ENCODE measurements around the gene TNRC6A.
"Not testable (repeated sequence)": the region's sequence is repeated elsewhere in the genome, so short reads cannot be mapped to it uniquely, and the experiment has no call there.

TNRC6A gene

DNA sequence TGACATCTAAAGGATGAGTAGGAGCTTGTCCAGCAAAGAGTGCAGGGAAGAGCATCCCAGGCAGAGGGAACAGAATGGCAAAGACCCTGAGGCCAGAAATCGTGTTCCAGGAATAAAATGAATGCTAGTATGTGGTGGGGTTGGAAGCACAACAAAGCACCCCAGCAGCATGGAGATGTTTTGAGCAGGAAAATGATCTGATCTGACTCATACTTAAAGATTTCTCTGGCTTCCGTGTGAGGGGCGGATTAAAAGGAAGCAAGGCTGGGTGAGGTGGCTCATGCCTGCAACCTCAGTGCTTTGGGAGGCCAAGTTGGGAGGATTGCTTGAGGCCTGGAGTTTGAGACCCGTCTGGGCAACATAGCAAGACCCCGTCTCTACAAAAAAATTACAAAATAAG, 118.6 kb downstream of the TNRC6A start:
- peak; percentile 74 for DNase-seq

GRCh38 chr16:24849641-24850040, 120.2 kb downstream of the TNRC6A start:
- DNase-seq, result no peak

GRCh38 chr16:24850289-24850938, 121.0 kb downstream of the TNRC6A start:
- peak; percentile 53 for DNase-seq

DNA sequence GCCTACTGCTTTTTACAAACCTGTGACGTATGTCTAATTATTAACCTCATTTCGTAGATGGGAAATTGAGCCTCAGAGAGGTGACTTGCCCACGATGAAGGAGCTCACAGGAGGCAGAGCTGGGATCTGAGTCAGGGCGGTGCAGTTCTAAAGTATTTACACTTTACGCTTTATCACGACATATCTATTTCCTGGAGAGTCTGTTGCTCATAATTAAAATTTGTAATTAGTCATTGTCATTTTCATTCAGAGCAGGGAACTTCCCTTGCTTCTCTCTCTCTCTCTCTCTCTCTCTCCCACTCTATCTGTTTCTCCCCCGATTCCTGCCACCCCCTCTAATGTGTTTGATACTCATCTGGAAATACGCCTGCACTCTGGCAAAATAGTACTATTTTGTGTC, 122.2 kb downstream of the TNRC6A start:
- DNase-seq, result peak; percentile 54

DNA sequence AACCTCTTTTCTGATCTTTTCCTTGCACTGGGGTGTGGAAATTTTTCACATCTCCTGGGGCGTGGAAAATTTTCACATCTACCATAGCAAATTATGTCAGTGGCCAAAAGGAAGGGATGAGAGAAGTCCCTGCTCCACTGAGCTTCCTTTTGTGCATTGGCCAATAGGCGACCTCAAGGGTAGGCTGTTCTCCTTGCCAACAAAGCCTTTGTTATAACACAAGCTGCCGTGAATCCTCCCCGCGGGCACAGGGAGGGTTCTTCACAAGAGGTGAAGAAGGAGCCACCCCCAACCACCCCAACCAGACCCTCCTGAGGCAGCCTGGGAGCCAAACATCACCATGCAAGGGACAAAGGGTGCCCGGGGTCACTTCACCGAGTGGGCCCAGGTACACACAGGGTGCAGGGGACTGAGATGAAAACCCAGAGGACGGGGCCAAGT, 122.8 kb downstream of the TNRC6A start:
- DNase-seq, result no peak

DNA sequence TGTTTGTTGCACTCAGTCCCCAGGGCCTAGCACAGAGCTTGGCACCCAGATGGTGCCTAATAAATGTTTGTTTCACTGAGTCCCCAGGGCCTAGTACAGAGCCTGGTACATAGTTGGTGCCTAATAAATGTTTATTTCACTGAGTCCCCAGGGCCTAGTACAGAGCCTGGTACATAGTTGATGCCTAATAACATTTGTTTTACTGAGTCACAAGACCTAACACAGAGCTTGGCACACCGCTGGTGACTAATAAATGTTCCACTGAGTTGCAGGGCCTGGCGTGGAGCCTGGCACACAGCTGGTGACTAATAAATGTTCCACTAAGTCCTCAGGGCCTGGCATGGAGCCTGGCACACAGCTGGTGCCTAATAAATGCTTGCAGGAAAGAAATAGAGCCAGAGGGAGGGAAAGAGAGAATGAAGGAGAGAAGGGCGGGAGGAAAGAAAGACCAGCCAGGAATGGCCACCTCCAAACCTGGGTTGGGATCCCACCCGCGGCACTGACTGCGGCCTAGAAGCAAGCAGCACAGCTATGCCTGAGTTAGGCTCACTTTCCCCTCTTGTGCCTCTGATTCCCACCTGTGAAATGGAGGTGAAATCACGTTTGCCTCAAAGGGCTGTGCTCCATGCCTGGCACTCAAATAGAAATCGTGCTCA, 123.8 kb downstream of the TNRC6A start:
- DNase-seq, result no peak

DNA sequence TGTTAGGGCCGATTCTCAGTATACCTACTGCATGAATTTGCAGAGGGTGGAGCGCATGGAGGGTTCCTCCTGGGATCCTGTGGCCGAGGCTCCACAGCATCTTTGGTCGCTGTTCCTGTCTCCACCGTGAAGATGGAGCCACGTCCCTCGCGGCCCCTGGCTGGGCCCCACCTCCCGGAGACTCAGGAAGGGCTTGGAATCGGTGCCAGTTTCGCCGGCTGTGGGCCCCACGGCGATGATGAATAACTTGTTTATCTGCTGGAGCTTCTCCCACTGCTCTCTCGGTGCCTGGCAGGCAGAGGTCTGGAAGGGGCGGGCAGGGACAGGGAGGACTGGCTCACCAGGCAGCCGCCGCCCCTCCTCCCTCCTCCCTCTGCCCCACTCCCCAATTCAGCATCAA, 124.4 kb downstream of the TNRC6A start:
- peak; percentile 59 for DNase-seq

DNA sequence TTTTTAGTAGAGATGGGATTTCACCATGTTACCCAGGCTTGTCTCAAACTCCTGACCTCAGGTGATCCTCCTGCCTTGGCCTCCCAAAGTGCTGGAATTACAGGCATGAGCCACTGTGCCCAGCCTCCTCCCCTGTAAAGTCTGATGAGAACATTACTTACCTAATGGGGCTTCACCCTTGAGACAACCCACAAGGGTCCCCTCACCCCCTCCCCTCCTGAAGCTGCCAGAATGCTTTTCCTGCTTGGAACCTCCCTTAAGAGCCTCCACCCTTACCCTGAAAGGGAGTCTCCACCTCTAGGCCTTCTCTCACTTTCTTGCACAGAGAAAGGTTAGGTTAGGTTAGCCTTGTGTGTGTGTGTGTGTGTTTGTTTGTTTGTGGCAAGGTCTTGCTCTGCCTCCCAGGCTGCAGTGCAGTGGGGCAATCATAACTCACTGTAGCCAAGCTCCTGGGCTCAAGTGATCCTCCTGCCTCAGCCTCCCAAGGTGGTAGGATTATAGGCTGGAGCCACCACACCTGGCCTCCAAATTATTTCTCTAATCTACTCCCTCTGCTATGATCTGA, 125.2 kb downstream of the TNRC6A start:
- DNase-seq, result no peak

DNA sequence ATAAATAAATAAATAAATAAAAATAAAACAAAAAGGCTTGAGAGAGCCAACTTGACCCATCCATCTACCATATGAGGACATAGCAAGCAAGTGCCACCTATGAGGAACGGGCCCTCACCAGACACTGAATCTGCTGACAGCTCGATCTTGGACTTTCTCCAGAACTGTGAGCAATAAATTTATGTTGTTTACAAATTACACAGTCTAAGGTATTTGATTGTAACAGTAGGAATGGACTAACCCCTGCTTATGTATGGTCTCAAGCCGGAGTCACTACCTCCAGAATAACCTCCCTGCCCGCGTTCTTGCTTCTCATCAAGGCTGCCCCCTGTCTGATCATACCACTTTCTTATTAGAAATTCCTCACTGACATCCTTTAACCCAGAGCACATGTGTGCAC, 126.2 kb downstream of the TNRC6A start:
- DNase-seq, result peak; percentile 27

DNA sequence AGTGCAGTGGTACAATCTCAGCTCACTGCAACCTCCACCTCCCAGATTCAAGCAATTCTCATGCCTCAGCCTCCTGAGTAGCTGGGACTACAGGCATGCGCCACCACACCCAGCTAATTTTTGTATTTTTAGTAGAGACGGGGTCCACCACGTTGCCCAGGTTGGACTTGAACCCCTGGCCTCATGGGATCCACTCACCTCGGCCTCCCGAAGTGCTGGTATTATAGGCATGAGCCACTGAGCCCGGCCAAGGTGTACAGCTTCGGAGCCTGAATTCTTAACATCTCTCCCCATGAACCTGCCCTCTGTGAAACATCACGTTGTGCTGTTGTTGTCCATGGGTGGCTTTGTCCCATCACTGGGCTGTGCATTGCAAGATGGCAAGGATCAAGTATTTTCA, 127.4 kb downstream of the TNRC6A start:
- not testable (repeated sequence) for DNase-seq

DNA sequence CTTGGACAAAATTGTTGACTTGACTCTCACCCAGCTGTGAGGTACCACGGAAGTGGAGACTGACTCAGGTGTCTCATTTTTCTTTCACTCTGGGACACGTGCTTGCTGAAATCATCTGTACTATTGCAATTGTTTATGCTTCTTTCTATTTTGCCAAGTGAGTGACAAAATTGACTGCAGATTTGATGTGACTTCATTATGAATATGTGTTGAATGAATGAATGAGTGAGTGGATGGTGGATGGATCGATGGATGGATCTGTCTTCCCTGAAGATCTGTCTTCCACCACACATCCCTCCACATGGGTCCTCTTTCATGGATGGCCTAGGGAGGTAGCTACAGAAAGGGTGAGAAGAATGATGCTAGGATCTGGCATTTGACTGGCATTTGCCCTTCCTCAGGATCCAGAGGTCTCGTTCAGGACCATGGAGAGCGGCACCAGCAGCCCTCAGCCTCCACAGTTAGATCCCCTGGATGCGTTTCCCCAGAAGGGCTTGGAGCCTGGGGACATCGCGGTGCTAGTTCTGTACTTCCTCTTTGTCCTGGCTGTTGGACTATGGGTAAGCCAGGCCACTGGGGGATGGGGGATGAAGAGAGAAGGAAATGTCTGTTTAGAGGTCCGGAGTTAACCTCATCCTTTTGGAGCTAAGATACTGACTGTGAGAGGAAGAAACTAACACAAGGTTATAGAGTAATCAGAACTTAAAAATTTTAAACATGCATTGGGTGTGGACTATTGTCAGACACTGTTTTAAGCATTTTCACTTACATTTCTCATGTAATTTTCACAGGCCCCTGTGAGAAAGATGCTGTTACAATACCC, 129.0 kb downstream of the TNRC6A start:
- peak; percentile 55 for DNase-seq

- DNase-seq, result no peak
Observed at GRCh38 chr16:24861461-24861860, 132.0 kb downstream of the TNRC6A start.

- DNase-seq, result no peak
Observed at GRCh38 chr16:24863582-24864437, 134.4 kb downstream of the TNRC6A start.

DNA sequence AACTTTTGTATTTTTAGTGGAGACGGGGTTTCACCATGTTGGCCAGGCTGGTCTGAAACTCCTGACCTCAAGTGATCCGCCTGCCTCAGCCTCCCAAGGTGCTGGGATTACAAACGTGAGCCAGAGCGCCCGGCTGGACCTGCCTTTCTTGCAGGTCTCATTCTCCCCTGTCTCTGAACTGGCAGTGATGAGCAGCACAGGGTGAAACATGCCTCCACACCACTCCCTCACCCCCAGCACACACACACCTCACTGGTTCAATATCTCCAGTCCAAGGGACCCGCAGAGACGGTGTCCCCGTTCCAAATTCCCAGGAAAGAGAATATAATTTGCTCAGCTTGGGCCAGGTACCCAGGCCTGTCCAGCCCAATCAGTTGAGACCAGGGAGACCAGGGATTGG, 139.6 kb downstream of the TNRC6A start:
- DNase-seq, result no peak

DNA sequence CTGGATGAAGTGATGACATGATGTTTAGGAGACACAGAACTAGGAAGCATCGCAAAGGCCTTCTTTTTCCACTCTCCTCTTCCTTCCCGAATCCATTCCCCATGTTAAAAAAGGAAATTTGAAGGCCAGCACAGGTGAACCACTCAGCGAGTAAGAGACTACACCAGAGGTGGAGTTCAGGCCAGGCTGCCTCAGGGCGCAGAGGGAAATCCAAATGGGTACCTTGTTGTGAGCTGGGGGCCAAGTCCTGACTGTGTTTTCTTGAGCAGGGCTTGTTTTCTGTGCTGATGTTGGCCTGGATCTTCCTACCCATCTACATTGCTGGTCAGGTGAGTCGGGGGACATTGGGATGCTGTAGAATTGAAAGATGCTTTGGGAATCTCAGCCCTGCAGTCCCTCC, 142.4 kb downstream of the TNRC6A start:
- DNase-seq, result no peak

DNA sequence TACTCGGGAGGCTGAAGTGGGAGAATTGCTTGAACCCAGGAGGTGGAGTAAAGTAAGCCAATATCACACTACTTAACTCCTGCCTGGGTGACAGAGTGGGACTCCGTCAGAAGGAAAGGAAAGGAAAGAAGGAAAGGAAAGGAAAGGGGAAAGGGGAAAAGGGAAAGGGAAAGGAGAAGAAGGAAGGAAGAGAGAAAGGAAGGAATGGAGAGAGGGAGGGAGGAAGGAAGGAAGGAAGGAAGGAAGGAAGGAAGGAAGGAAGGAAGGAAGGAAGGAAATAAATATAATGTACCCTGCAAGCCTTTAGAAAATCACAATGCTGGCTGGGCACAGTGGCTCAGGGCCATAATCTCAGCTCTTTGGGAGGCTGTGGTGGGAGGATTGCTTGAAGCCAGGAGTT, 143.6 kb downstream of the TNRC6A start:
- no peak for DNase-seq

GRCh38 chr16:24875466-24875865, 146.0 kb downstream of the TNRC6A start:
- DNase-seq, result no peak

Data from fibroblast of skin of right quadriceps (primary cell).